GM13977 (cell line): ENCODE data around the gene FBXL14.

Experiments
- DNase-seq: peaks from one replicate; pipeline ENCODE4 v3.0.0; 2012; ENCODE audit warnings: low spot score
- in situ Hi-C: fragments of 300-500 bp; cut with MboI; formaldehyde crosslinking; loops from one replicate; pipeline ENCODE4 v1.12.0; 2022; ENCODE audit warnings: low sequenced_read_pairs, low pct_unique_long_range_greater_than_20kb, mixed read lengths, inconsistent platforms; ENCODE audit not compliant: unreplicated experiment
- TF ChIP-seq, protein P1 (sequence below): IDR thresholded peaks from 2 replicates; pipeline ENCODE4 v1.5.1; 2012; ENCODE audit warnings: mild to moderate bottlenecking, control low read depth; ENCODE audit not compliant: insufficient read depth; ENCODE audit errors: extremely low read depth, missing control alignments

Gene FBXL14

DNA sequence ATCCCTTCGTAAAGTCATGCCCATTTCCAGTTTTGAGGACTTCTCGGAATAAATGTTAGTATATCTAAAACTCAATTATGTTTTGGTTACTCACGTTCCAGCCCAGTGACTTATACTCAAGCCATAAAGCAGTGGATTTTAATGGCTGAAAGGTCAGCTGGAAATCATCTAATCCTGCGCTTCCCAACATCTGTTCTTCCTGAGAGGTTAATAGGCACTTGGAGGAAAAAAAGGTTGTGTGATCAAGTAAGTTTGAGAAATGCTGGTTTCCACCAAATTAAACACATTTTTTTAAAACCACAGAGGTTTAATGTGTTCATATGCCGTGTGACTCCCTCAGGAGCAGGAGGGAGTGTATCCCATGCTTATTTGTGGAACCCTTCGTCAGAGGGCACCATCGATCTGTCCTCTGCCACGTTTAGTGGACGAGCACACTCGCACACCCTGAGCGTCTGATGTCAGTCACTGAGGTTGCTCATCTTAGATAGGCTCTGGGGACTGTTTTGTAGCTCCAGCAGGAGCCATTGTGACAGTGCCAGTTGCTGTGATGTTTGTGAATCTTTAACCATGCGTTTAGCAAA lies 41.4 kb downstream of the FBXL14 start:
- DNase-seq, result no peak
- TF ChIP-seq, protein P1, sequence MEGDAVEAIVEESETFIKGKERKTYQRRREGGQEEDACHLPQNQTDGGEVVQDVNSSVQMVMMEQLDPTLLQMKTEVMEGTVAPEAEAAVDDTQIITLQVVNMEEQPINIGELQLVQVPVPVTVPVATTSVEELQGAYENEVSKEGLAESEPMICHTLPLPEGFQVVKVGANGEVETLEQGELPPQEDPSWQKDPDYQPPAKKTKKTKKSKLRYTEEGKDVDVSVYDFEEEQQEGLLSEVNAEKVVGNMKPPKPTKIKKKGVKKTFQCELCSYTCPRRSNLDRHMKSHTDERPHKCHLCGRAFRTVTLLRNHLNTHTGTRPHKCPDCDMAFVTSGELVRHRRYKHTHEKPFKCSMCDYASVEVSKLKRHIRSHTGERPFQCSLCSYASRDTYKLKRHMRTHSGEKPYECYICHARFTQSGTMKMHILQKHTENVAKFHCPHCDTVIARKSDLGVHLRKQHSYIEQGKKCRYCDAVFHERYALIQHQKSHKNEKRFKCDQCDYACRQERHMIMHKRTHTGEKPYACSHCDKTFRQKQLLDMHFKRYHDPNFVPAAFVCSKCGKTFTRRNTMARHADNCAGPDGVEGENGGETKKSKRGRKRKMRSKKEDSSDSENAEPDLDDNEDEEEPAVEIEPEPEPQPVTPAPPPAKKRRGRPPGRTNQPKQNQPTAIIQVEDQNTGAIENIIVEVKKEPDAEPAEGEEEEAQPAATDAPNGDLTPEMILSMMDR, result no peak
- in situ Hi-C loops, result no loop called here

DNA sequence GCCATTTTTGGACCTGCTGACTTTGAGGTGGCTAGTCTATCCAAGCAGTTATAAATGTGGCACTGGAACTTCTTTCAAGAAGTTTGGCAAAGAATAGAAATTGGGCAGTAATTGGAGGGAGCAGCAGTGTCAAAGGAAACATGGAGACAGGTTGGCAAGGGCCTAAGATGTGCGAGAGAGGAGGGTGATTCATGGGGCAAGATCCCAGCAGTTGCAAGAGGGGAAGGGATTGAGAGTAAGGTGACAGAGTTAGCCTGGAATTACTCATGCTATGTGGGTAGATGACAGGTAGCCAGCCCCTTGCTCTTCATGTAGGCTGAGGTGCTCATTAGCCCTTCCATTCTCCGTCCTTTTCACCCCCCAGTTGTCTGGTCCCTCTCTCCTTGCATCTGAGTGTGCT lies 42.2 kb downstream of the FBXL14 start:
- no peak for DNase-seq
- in situ Hi-C loops, result no loop called here
- TF ChIP-seq, protein P1, result no peak

DNA sequence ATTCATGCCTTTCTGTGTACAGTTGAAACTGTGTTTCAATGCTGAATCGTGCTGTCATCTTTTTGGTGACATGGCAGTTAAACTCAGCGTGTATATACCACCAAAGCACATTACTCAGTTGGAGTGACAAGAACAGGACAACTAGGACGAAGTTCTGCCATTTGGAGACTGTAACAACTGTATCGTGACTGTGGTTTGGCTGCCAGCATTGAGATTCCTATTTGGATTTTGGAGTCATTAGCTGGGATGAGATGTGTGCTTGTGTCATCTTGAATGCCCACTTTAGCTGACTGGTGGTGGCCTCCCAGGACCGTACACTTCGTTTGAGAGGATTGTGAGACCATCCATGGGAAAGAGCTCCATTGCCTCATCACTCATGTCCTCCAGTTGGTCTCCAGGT lies 42.9 kb downstream of the FBXL14 start:
- TF ChIP-seq, protein P1, result no peak
- DNase-seq, result no peak
- in situ Hi-C loops, result no loop called here

DNA sequence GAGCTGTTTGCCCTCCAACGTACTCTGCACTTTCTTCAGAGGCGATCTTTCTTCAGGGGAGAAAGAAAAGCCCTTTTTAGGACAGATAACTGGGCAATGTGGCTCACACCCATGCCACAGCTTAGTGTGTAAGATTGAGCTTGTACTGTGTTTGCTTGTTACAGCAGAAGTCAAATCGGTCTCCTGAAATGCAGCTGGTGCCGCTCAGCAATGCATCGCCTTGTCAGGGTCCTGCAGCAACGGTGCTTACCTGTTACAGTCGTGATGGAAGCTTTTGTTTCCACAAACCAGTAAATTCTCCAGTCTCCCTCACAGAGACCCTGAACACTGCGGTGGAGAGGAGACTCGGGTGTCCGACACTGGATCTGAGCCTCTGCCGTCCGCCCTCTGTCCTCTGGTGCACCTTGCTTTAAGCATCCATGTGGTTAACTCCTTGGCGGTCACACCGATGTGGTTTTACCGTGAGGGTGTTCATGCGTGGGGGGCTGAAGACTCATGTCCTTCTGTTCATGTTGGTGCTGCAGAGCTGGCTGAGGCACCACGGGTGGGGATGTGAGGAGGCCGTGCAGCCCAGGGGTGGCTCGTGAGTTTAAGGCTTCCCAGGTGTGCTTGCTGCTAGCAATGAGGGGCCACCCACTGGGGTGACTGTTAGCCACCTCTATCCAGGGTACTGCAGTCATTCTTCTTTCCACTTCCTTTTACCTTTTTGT lies 47.3 kb downstream of the FBXL14 start:
- no peak for DNase-seq
- TF ChIP-seq, protein P1, result no peak
- in situ Hi-C loops, result no loop called here

DNA sequence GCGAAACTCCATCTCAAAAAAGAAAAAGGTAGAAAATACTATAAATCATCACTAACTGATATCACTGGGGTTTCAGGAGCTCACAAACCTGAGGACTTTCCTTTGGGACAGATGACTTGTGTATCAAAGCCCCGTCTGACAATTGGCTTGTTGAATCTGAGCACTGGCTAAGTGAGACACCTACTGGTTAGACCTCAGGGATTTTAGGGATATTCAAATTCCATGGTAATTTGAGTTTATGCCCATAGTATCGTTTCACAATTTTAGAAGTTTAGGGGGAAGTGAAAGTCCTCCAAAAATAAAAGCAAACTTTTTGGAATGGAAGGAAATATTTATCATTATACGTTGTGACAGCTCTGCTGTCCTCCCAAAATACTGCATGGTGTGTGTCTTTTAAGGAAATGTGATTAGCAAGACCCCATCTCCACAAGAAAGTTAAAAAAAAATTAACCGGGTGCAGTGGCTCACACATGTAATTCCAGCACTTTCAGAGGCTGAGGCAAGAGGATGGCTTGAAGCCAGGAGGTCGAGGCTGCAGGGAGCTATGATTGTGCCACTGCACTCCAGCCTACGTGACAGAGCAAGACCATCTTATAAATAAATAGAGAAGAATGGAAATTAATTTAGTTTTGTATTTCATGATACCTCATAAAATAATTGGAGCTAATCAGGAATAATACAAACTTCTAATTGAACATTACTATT lies 49.2 kb downstream of the FBXL14 start:
- TF ChIP-seq, protein P1, result no peak
- in situ Hi-C loops, result no loop called here
- DNase-seq, result no peak

DNA sequence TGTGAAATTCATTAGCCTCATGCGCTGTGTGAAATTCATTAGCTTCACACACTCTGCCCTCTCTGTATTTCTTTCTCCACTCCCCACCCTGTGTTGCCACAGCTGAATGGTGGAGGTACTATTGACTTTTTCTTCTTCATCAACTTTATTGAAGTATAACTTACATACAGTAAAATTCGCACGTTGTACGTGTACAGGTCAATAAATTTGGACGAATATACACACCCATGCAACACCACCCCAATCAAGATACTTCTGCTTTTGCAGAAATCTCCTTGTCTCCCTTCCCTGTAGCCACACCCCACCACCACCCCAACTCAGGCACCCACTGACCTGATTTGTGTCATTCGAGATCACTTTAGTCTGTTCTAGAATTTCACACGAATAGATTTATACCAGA lies 51.8 kb downstream of the FBXL14 start:
- in situ Hi-C loops, result no loop called here
- no peak for DNase-seq
- TF ChIP-seq, protein P1, result no peak
